ENCODE data around the gene FES. TPM values are rescaled to one million over a fixed set of nuclear protein-coding genes. Genes with fewer than 3 reads are reported as not detected.

Gene FES
- total RNA-seq, 1 experiment from 2014 or later: 6.7 TPM

- peaks cover 29% of the 10 kb centered on the region for H3K27me3 Mint-ChIP-seq (ENCODE audit: low read depth)
- no peak overlapping the region for H4K91ac ChIP-seq (ENCODE audit: insufficient read length, low read depth, low read length)
- peaks cover 3% of the 10 kb centered on the region; the same call in 1 of the 2 replicates for H3K4me1 ChIP-seq (ENCODE audit: insufficient read depth, low read length)
- H2BK20ac ChIP-seq (ENCODE audit: low read depth, low read length, poor library complexity, severe bottlenecking): no peak overlapping the region
- no peak overlapping the region for H2AK5ac ChIP-seq (ENCODE audit: insufficient read length, low read length)
- no peak overlapping the region for H2AFZ ChIP-seq (ENCODE audit: low read length)
- no peak overlapping the region for H3T11ph ChIP-seq (ENCODE audit: low read length)
- no peaks in the 10 kb centered on the region; the same call in 1 of the 2 replicates for H3K27me3 ChIP-seq (ENCODE audit: insufficient read depth, low read length)
- H4K20me1 ChIP-seq (ENCODE audit: control insufficient read depth, insufficient read depth, insufficient read length): no peaks in the 10 kb centered on the region
- H3K23me2 ChIP-seq (ENCODE audit: insufficient read length, low read depth, low read length, poor library complexity, severe bottlenecking): peaks cover 8% of the 10 kb centered on the region
- H3K27ac ChIP-seq (ENCODE audit: insufficient read length, low read depth, low read length): no peak overlapping the region
- H3K9me3 Mint-ChIP-seq: no peaks in the 10 kb centered on the region
- no peaks in the 10 kb centered on the region for H3K79me2 ChIP-seq (ENCODE audit: insufficient read depth, low read length)
- no peak overlapping the region for H3K27ac Mint-ChIP-seq
- no CpG with 5 or more reads among the region's 14 CpGs for WGBS (ENCODE audit: extremely low coverage, insufficient read length, low lambda C conversion rate)
- H4K5ac ChIP-seq (ENCODE audit: insufficient read length, low read depth, low read length): no peak overlapping the region
- H2BK12ac ChIP-seq (ENCODE audit: insufficient read length, low read depth, low read length): no peak overlapping the region
- H2BK120ac ChIP-seq (ENCODE audit: low read depth, low read length, poor library complexity, severe bottlenecking): no peak overlapping the region
- H3K4me2 ChIP-seq (ENCODE audit: insufficient read depth, insufficient read length, low read length): no peak overlapping the region
- no peak overlapping the region for H3K56ac ChIP-seq (ENCODE audit: insufficient read length, low read depth, low read length)
- H3K4ac ChIP-seq (ENCODE audit: low read depth, low read length): no peak overlapping the region
- no peak overlapping the region for H3K18ac ChIP-seq (ENCODE audit: insufficient read length, low read depth, low read length)
- H3K9me3 ChIP-seq (ENCODE audit: control insufficient read depth, low read depth, low read length): no peaks in the 10 kb centered on the region
- H3K4me3 Mint-ChIP-seq: peak overlapping the region; percentile 70 to 87
- peaks cover 7 to 16% (median 12%) of the 10 kb centered on the region in 3 experiments for H3K36me3 Mint-ChIP-seq (ENCODE audit: insufficient read depth in 1 of 3, low read depth in 3 of 3)
- DNase-seq: no peak
- H3K9ac ChIP-seq (ENCODE audit: extremely low read depth, insufficient read length, low read length): no peak overlapping the region
- H3K23ac ChIP-seq (ENCODE audit: insufficient read length, low read depth, low read length): no peak overlapping the region
- H3K14ac ChIP-seq (ENCODE audit: insufficient read depth, low read length): no peak overlapping the region
- no peak overlapping the region for H4K8ac ChIP-seq (replicated peaks; ENCODE audit: insufficient read length, low read depth, low read length)
- no peaks in the 10 kb centered on the region for H3K79me1 ChIP-seq (ENCODE audit: insufficient read depth, low read depth, low read length, poor library complexity, severe bottlenecking)
- no peak for TF ChIP-seq CTCF (conservative IDR thresholded peaks at IDR 0.05)
- peaks cover 19% of the 10 kb centered on the region in 2 experiments for H3K4me1 Mint-ChIP-seq
- no peak overlapping the region for H2BK15ac ChIP-seq (ENCODE audit: low read depth, low read length)
- no peak overlapping the region for H2BK5ac ChIP-seq (ENCODE audit: insufficient read length, low read length)
Measured at GRCh38 chr15:90901175-90902039, 17.1 kb downstream of the FES start.

All from H9 (cell line).